Heart left ventricle (tissue), 13 donors: Measurements from ENCODE around the gene UBN1.

Experiments
- POLR2A ChIP-seq, 2 donors: fragments of 450-650 bp; IDR thresholded peaks; one replicate each; pipeline ENCODE4 v1.6.1; 2017; ENCODE audit warnings: antibody characterized with exemption in 2 of 2, mild to moderate bottlenecking in 2 of 2, moderate library complexity in 2 of 2
- TF ChIP-seq, protein P1 (sequence below), 12 donors: fragments of 200-600 bp; sonication (generic) in 4 of 12; IDR thresholded peaks; one replicate each; pipeline versions ENCODE4 v1.5.0 to v1.8.0; 2018 to 2022; ENCODE audit warnings: antibody characterized with exemption in 12 of 12, mild to moderate bottlenecking in 5 of 12
- donor health status: ischemic (EF 13 %, LVEDD 7.1; RV severe dilation, severe dysfunction).
- donor health status: DM: no; HTN: yes; CAD: no.
- donor health status: DM: no; HTN: no; CAD: no.
- donor health status: ischemic (EF 25% LVEDD 6.9; RV normal size, moderate dysfunction).
- donor health status: ischemic (EF 25% LVEDD 5.7; RV mildly dilated, moderate dysfunction).
- donor health status: ischemic (EF 35%, LVEDD 5.7; RV mildly dilated, moderate dysfunction).
- donor health status: nonischemic (EF 11% LVEDD 7.7; RV severe dilation, severe dysfunction).
- donor health status: DM: yes; HTN: yes; CAD: no.
- donor health status: PGD.
- donor health status: ischemic (EF 29% LVEDD 5.4; RV normal size, mild dysfunction).
- donor health status: nonischemic (EF 23%, LVEDD 6.1; RV moderate dilation, normal function).

- TF ChIP-seq POLR2A (IDR thresholded peaks at IDR 0.05) = no peak
- TF ChIP-seq, protein P1, sequence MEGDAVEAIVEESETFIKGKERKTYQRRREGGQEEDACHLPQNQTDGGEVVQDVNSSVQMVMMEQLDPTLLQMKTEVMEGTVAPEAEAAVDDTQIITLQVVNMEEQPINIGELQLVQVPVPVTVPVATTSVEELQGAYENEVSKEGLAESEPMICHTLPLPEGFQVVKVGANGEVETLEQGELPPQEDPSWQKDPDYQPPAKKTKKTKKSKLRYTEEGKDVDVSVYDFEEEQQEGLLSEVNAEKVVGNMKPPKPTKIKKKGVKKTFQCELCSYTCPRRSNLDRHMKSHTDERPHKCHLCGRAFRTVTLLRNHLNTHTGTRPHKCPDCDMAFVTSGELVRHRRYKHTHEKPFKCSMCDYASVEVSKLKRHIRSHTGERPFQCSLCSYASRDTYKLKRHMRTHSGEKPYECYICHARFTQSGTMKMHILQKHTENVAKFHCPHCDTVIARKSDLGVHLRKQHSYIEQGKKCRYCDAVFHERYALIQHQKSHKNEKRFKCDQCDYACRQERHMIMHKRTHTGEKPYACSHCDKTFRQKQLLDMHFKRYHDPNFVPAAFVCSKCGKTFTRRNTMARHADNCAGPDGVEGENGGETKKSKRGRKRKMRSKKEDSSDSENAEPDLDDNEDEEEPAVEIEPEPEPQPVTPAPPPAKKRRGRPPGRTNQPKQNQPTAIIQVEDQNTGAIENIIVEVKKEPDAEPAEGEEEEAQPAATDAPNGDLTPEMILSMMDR (IDR thresholded peaks at IDR 0.05) = no peak
Measured at GRCh38 chr16:4874666-4875065, 27.4 kb downstream of the UBN1 start.
